GM11168 (cell line): ENCODE measurements around the gene DDR1.

ENCODE experiments used
- in situ Hi-C: fragments of 300-500 bp; cut with MboI; formaldehyde crosslinking; loops from one replicate; pipeline ENCODE4 v1.12.0; 2022; ENCODE audit warnings: low sequenced_read_pairs; ENCODE audit not compliant: unreplicated experiment

The DDR1 gene

GRCh38 chr6:30940361-30940986 lies 56.2 kb downstream of the DDR1 start, which contains the start of gene MUCL3:
TSS of gene MUCL3 (plus strand) at chr6:30940973. CDS start at chr6:30941000, 27 bp downstream.
- in situ Hi-C loops: no loop called here

GRCh38 chr6:30942338-30943060 lies 58.2 kb downstream of the DDR1 start:
- in situ Hi-C loops: no loop called here

- in situ Hi-C loops: no loop called here
Measured at GRCh38 chr6:30944051-30944450, 59.7 kb downstream of the DDR1 start.

- in situ Hi-C loops: no loop called here
Measured at GRCh38 chr6:30945281-30945680, 61.0 kb downstream of the DDR1 start.

- in situ Hi-C loops: no loop called here
Measured at GRCh38 chr6:30947231-30947630, 62.9 kb downstream of the DDR1 start.

- in situ Hi-C loops: no loop called here
Measured at GRCh38 chr6:30948811-30949210, 64.5 kb downstream of the DDR1 start.
